ENCODE measurements around the gene TUBB. TPM values are rescaled to one million over a fixed set of nuclear protein-coding genes. Genes with fewer than 3 reads are reported as not detected.

The TUBB gene
- total RNA-seq, 4 donors from 2014 or later, result 69.9 to 188 (median 95.6) TPM

- DNase-seq, result no peak
Measured at GRCh38 chr6:30768634-30769087, 48.5 kb downstream of the TUBB start.

DNA sequence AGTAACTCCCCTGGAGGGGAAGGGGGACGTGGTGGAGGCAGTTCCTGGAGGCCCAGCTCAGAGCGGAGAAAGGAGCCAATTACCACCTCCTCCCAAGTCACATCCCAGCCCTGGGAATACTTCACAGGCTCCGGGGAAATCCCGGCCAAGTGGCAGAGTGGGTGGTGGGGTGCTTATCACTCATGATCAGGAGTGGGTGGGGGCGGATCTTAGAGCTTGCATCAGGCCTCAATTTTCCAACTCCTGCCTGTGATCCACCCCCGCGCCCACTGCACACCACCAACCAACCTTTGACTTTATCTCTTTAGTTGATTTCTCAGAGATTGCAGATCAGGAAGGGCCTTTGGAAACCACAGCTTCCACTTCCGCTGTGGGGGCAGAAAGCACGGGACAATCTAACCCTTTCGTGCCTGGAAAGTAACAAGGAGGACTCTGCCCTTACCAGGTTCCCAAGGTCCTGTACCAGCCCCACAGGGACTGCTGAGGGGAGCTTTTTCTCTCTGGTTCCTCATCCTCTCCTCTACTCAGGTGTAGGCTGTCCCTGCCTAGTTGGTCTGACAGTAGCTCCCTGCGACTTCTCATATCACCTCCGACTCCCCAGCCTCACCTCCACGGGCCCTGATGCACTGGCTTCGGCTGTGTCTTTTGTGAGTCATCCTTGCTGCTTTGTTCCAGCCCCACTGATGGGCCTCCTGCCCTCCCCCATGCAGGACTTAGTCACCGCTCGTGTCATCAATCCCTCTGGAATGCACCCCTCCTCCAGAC, 49.1 kb downstream of the TUBB start:
- no peak overlapping the region for H3K4me3 ChIP-seq
- H3K27ac ChIP-seq, result peak overlapping the region in 3 of 4 donors; percentile 22 to 76 (median 50)
- no peak for TF ChIP-seq POLR2A (IDR thresholded peaks at IDR 0.05)
- TF ChIP-seq, protein P1, sequence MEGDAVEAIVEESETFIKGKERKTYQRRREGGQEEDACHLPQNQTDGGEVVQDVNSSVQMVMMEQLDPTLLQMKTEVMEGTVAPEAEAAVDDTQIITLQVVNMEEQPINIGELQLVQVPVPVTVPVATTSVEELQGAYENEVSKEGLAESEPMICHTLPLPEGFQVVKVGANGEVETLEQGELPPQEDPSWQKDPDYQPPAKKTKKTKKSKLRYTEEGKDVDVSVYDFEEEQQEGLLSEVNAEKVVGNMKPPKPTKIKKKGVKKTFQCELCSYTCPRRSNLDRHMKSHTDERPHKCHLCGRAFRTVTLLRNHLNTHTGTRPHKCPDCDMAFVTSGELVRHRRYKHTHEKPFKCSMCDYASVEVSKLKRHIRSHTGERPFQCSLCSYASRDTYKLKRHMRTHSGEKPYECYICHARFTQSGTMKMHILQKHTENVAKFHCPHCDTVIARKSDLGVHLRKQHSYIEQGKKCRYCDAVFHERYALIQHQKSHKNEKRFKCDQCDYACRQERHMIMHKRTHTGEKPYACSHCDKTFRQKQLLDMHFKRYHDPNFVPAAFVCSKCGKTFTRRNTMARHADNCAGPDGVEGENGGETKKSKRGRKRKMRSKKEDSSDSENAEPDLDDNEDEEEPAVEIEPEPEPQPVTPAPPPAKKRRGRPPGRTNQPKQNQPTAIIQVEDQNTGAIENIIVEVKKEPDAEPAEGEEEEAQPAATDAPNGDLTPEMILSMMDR (IDR thresholded peaks at IDR 0.05), result no peak

More at GRCh38 chr6:30768634-30769087, 48.5 kb downstream of the TUBB start:
- Histone ChIP-seq H3K36me3 (no peaks in the 10 kb centered on the region), H3K4me1 (peaks cover 0 to 25% (median 0%) of the 10 kb centered on the region in 4 donors), H3K4me3 (no peak overlapping the region), H3K9me3 (no peaks in the 10 kb centered on the region), H3K27me3 (no peaks in the 10 kb centered on the region), H3K27ac (peak overlapping the region in 3 of 4 donors; percentile 22 to 76 (median 50))
- TF ChIP-seq POLR2A (IDR thresholded peaks at IDR 0.05), result no peak
- TF ChIP-seq, protein P1 (IDR thresholded peaks at IDR 0.05), result no peak

GRCh38 chr6:30769853-30770524, 49.8 kb downstream of the TUBB start:
- Histone ChIP-seq H3K9me3 (no peaks in the 10 kb centered on the region), H3K27ac (peak overlapping the region in 2 of 4 donors; percentile 38 to 76), H3K4me1 (peaks cover 0 to 17% (median 0%) of the 10 kb centered on the region in 4 donors), H3K36me3 (no peaks in the 10 kb centered on the region), H3K4me3 (no peak overlapping the region), H3K27me3 (no peaks in the 10 kb centered on the region)
- TF ChIP-seq, protein P1 (IDR thresholded peaks at IDR 0.05), result no peak
- no peak for TF ChIP-seq POLR2A (IDR thresholded peaks at IDR 0.05)
- DNase-seq, result no peak

More for the DNA sequence above, 49.1 kb downstream of the TUBB start:
- Histone ChIP-seq H3K9me3 (no peaks in the 10 kb centered on the region), H3K27me3 (no peaks in the 10 kb centered on the region), H3K36me3 (no peaks in the 10 kb centered on the region), H3K4me1 (peaks cover 0 to 19% (median 0%) of the 10 kb centered on the region in 4 donors)
- DNase-seq, result peak; percentile 28 to 80 (median 60)

GRCh38 chr6:30770592-30770991, 50.4 kb downstream of the TUBB start:
- no peaks in the 10 kb centered on the region for H3K9me3 ChIP-seq
- no peak for DNase-seq
- no peak for TF ChIP-seq POLR2A (IDR thresholded peaks at IDR 0.05)
- TF ChIP-seq, protein P1 (IDR thresholded peaks at IDR 0.05), result no peak
- H3K27ac ChIP-seq, result peak overlapping the region in 1 of 4 donors; percentile 76
- peaks cover 0 to 17% (median 0%) of the 10 kb centered on the region in 4 donors for H3K4me1 ChIP-seq
- no peaks in the 10 kb centered on the region for H3K36me3 ChIP-seq
- H3K4me3 ChIP-seq, result no peak overlapping the region
- no peaks in the 10 kb centered on the region for H3K27me3 ChIP-seq

GRCh38 chr6:30774701-30775100, 54.5 kb downstream of the TUBB start:
- TF ChIP-seq, protein P1 (IDR thresholded peaks at IDR 0.05), result no peak
- TF ChIP-seq POLR2A (IDR thresholded peaks at IDR 0.05), result no peak
- Histone ChIP-seq H3K9me3 (no peaks in the 10 kb centered on the region), H3K27me3 (no peaks in the 10 kb centered on the region), H3K4me1 (peaks cover 0 to 10% (median 0%) of the 10 kb centered on the region in 4 donors), H3K4me3 (no peak overlapping the region), H3K36me3 (no peaks in the 10 kb centered on the region), H3K27ac (no peak overlapping the region)
- DNase-seq, result no peak

Small RNAs within 50 kb of the gene (small RNA-seq; reads per million reads assigned to genes)
- gene RF00019 (0 reads per million in 2 donors), gene RN7SL353P (0 reads per million in 2 donors)

Other genes starting within 250 kb of the TUBB start
- 100 to 1,000 TPM; 313 to 404 (median 383) TPM for gene HLA-E, start 230.8 kb upstream of the TUBB start, total RNA-seq
- 10 to 100 TPM; 26.6 to 40.4 (median 33.8) TPM for gene GNL1, start 163.9 kb upstream of the TUBB start, total RNA-seq
- 1 to 10 TPM; 1.7 to 9.0 (median 4.8) TPM for gene PRR3, start 163.1 kb upstream of the TUBB start, total RNA-seq
- gene ABCF1, start 148.9 kb upstream of the TUBB start, total RNA-seq, result 100 to 1,000 TPM in 1 of 4 donors, 10 to 100 TPM in 3; 38.6 to 328 (median 45.2) TPM
- 10 to 100 TPM; 47.6 to 74.0 (median 61.3) TPM for gene PPP1R10, start 103.1 kb upstream of the TUBB start, total RNA-seq
- 10 to 100 TPM; 35.3 to 59.8 (median 42.5) TPM for gene MRPS18B, start 102.5 kb upstream of the TUBB start, total RNA-seq
- 10 to 100 TPM in 2 of 4 donors, 1 to 10 TPM in 2; 8.2 to 25.2 (median 15.1) TPM for gene ATAT1, start 93.5 kb upstream of the TUBB start, total RNA-seq
- 100 to 1,000 TPM in 2 of 4 donors, 10 to 100 TPM in 2; 35.5 to 111 (median 83.8) TPM for gene C6orf136, start 73.2 kb upstream of the TUBB start, total RNA-seq
- gene DHX16, start 47.3 kb upstream of the TUBB start, total RNA-seq, result 10 to 100 TPM; 39.6 to 68.1 (median 58.2) TPM
- gene PPP1R18, start 33.7 kb upstream of the TUBB start, total RNA-seq, result 10 to 100 TPM in 2 of 4 donors, 1 to 10 TPM in 2; 4.7 to 52.8 (median 9.0) TPM
- 1 to 10 TPM in 2 of 4 donors, not detected in 2; 2.0 to 2.7 TPM for gene NRM, start 29.4 kb upstream of the TUBB start, total RNA-seq
- gene MDC1, start 3.1 kb upstream of the TUBB start, total RNA-seq, result 10 to 100 TPM in 3 of 4 donors, 1 to 10 TPM in 1; 7.5 to 51.2 (median 19.4) TPM
- gene FLOT1, start 22.3 kb downstream of the TUBB start, total RNA-seq, result 100 to 1,000 TPM in 2 of 4 donors, 10 to 100 TPM in 2; 74.1 to 151 (median 100) TPM
- 10 to 100 TPM in 3 of 4 donors, 1 to 10 TPM in 1; 6.7 to 16.4 (median 13.2) TPM for gene IER3, start 24.2 kb downstream of the TUBB start, total RNA-seq
- 100 to 1,000 TPM in 3 of 4 donors, 10 to 100 TPM in 1; 70.1 to 166 (median 143) TPM for gene DDR1, start 164.2 kb downstream of the TUBB start, total RNA-seq
- gene GTF2H4, start 187.9 kb downstream of the TUBB start, total RNA-seq, result 10 to 100 TPM; 10.7 to 21.3 (median 17.0) TPM
- 10 to 100 TPM; 24.2 to 40.0 (median 31.1) TPM for gene VARS2, start 193.9 kb downstream of the TUBB start, total RNA-seq
- gene SFTA2, start 211.8 kb downstream of the TUBB start, total RNA-seq, result not detected
- under 1 TPM in 1 of 4 donors, not detected in 3; 0.18 TPM for gene MUCL3, start 220.6 kb downstream of the TUBB start, total RNA-seq